Lung (tissue), 12 donors: ENCODE data around the gene TMEM234. TPM values are rescaled to one million over a fixed set of nuclear protein-coding genes. Genes with fewer than 3 reads are reported as not detected.
"Not testable (repeated sequence)": the region's sequence is repeated elsewhere in the genome, so short reads cannot be mapped to it uniquely, and the experiment has no call there.

Experiments
- ATAC-seq: fragments of 200-7000 bp; cut with Tn5 transposase; one replicate; pipeline ENCODE4 v1.9.1; 2020; ENCODE audit warnings: moderate number of reproducible peaks; ENCODE audit not compliant: insufficient read depth, low FRiP score
- DNase-seq, 3 donors: peaks; one replicate each; pipeline ENCODE4 v3.0.0-alpha.2; 2013 to 2017
- H3K27ac ChIP-seq, 2 donors: one replicate each; pipeline ENCODE4 v1.5.1; 2013; ENCODE audit warnings: mild to moderate bottlenecking in 2 of 2, moderate library complexity in 2 of 2, control low read depth in 1 of 2, inconsistent platforms in 1 of 2, low read depth in 1 of 2, low read length in 1 of 2
- H3K27me3 ChIP-seq, 3 donors: one replicate each; pipeline ENCODE4 v1.5.1; 2013; ENCODE audit warnings: low read length in 2 of 3; ENCODE audit not compliant: control insufficient read depth in 3 of 3, insufficient read depth in 3 of 3
- H3K36me3 ChIP-seq, 4 donors: one replicate each; pipeline ENCODE4 v1.5.1; 2013; ENCODE audit warnings: low read length in 4 of 4, mild to moderate bottlenecking in 1 of 4, moderate library complexity in 1 of 4; ENCODE audit not compliant: control insufficient read depth in 4 of 4, insufficient read depth in 4 of 4
- H3K4me1 ChIP-seq, 5 donors: one replicate each; pipeline ENCODE4 v1.5.1; 2013; ENCODE audit warnings: low read length in 5 of 5, mild to moderate bottlenecking in 2 of 5, moderate library complexity in 1 of 5; ENCODE audit not compliant: control insufficient read depth in 5 of 5, insufficient read depth in 5 of 5
- H3K4me3 ChIP-seq: one replicate; pipeline ENCODE4 v1.5.1; 2013; ENCODE audit warnings: mild to moderate bottlenecking, control low read depth, moderate library complexity
- H3K9ac ChIP-seq, 2 donors: one replicate each; pipeline ENCODE4 v1.5.1; 2013; ENCODE audit warnings: low read length in 2 of 2, control low read depth in 1 of 2; ENCODE audit not compliant: insufficient read depth in 1 of 2
- H3K9me3 ChIP-seq, 4 donors: one replicate each; pipeline ENCODE4 v1.5.1; 2013; ENCODE audit warnings: low read length in 3 of 4, mild to moderate bottlenecking in 1 of 4, moderate library complexity in 1 of 4; ENCODE audit not compliant: control insufficient read depth in 4 of 4, insufficient read depth in 3 of 4
- WGBS, 2 donors: extraction: QIAGEN DNeasy Blood & Tissue Kit; methylation state at CpG; one replicate each; pipeline ENCODE4 v1.1.7; 2013; 5-methylcytosine and 5-hydroxymethylcytosine counted together
- polyA plus RNA-seq, 2 donors: library from polyadenylated mRNA; stranded (reverse); fragments of 200-250 nt; gene quantifications; one replicate each; pipeline ENCODE4 v1.2.1, GENCODE V29; 2013
- total RNA-seq, 2 donors: library from RNA; depleted of rRNA in 1 of 2; stranded (reverse); fragments of >200 nt in 1 of 2; gene quantifications; one replicate each; pipeline ENCODE4 v1.2.1, GENCODE V29; 2014 to 2021
- TF ChIP-seq, protein P1 (sequence below): IDR thresholded peaks from 2 replicates; pipeline ENCODE4 v1.5.1; 2012; ENCODE audit warnings: mild to moderate bottlenecking; ENCODE audit errors: control extremely low read depth, extremely low read depth
- donor health status: control.
- donor health status: control.
- donor health status: Bipolar disorder and iron deficiency.
- donor health status: healthy.
- donor health status: DM: yes; HTN: yes; CAD: no.

TMEM234 gene
- total and polyA plus RNA-seq, 4 donors = 17.1 to 30.2 (median 23.6) TPM

DNA sequence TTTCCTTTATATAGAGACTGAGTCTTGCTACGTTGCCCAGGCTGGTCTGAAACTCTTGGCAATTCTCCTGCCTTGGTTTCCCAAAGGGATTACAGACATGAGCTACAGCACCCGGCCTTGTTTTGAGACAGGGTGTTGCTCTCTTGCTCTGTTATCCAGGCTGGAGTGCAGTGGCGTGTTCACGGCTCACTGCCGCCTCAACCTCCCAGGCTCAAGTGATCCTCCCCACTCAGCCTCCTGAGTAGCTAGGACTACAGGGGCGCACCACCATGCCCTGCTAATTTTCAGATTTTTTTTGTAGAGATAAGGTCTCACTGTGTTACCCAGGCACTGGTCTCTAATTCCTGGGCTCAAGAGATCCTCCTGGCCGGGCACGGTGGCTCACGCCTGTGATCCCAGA lies 43.7 kb upstream of the TMEM234 start:
- 85 to 93% methylated on average over 9 of the region's 9 CpGs for WGBS, 2 donors
- TF ChIP-seq, protein P1, sequence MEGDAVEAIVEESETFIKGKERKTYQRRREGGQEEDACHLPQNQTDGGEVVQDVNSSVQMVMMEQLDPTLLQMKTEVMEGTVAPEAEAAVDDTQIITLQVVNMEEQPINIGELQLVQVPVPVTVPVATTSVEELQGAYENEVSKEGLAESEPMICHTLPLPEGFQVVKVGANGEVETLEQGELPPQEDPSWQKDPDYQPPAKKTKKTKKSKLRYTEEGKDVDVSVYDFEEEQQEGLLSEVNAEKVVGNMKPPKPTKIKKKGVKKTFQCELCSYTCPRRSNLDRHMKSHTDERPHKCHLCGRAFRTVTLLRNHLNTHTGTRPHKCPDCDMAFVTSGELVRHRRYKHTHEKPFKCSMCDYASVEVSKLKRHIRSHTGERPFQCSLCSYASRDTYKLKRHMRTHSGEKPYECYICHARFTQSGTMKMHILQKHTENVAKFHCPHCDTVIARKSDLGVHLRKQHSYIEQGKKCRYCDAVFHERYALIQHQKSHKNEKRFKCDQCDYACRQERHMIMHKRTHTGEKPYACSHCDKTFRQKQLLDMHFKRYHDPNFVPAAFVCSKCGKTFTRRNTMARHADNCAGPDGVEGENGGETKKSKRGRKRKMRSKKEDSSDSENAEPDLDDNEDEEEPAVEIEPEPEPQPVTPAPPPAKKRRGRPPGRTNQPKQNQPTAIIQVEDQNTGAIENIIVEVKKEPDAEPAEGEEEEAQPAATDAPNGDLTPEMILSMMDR = no peak
- no peak for ATAC-seq

GRCh38 chr1:32263744-32264143 lies 41.6 kb upstream of the TMEM234 start:
- Histone ChIP-seq H3K27ac (no peak overlapping the region), H3K4me1 (peaks cover 0 to 6% (median 0%) of the 10 kb centered on the region in 5 donors), H3K9ac (no peak overlapping the region), H3K9me3 (no peaks in the 10 kb centered on the region), H3K27me3 (no peaks in the 10 kb centered on the region), H3K36me3 (no peaks in the 10 kb centered on the region), H3K4me3 (no peak overlapping the region)
- ATAC-seq (no peak), DNase-seq (no peak)
- 87 to 89% methylated on average over 4 of the region's 4 CpGs for WGBS, 2 donors
- TF ChIP-seq, protein P1 = no peak

More for the DNA sequence above, 43.7 kb upstream of the TMEM234 start:
- Histone ChIP-seq H3K4me3 (no peak overlapping the region), H3K27ac (no peak overlapping the region), H3K9ac (no peak overlapping the region), H3K9me3 (no peaks in the 10 kb centered on the region), H3K36me3 (no peaks in the 10 kb centered on the region), H3K27me3 (no peaks in the 10 kb centered on the region), H3K4me1 (peaks cover 0 to 6% (median 0%) of the 10 kb centered on the region in 5 donors)
- DNase-seq = no peak

DNA sequence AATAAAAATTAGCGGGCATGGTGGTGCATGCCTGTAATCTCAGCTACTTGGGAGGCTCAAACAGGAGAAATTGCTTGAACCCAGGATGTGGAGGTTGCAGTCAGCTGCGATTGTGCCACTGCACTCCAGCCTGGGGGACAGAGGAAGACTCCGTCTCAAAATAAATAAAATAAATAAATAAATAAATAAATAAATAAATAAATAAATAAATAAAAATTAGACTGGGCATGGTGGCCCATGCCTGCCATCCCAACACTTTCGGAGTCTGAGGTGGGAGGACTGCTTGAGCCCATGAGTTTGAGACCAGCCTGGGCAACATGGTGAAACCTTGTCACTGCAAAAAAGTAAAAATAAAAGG lies 41.1 kb upstream of the TMEM234 start:
- H3K9ac ChIP-seq, H3K27me3 ChIP-seq, H3K4me1 ChIP-seq, DNase-seq, ATAC-seq, H3K36me3 ChIP-seq, H3K9me3 ChIP-seq, H3K27ac ChIP-seq, H3K4me3 ChIP-seq: not testable (repeated sequence)
- 96 to 98% methylated on average over 4 of the region's 4 CpGs for WGBS, 2 donors

DNA sequence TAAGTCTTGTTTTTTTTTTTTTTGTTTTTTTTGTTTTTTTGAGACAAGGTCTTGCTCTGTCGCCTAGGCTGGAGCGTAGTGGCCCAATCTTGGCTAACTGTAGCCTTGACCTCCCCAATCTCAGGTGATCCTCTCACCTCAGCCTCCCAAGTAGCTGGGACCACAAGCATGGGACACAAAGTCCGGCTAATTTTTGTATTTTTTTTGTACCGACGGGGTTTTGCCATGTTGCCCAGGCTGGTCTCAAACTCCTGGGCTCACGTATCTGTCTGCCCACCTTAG lies 35.0 kb upstream of the TMEM234 start:
- DNase-seq = no peak
- ATAC-seq = no peak
- H3K4me3 ChIP-seq = no peak overlapping the region
- peaks cover 0 to 2% (median 0%) of the 10 kb centered on the region in 5 donors for H3K4me1 ChIP-seq
- H3K9ac ChIP-seq = no peak overlapping the region
- no peaks in the 10 kb centered on the region for H3K36me3 ChIP-seq
- H3K27ac ChIP-seq = no peak overlapping the region
- no peaks in the 10 kb centered on the region for H3K9me3 ChIP-seq
- H3K27me3 ChIP-seq = no peaks in the 10 kb centered on the region
- TF ChIP-seq, protein P1 = no peak
- WGBS, 2 donors = 92 to 97% methylated on average over 6 of the region's 6 CpGs
